Activated naive CD4-positive, alpha-beta T cell treated with anti-CD3 and anti-CD28 coated beads for 36 hours (primary cell): Measurements from ENCODE around the gene MAPKBP1. TPM values are rescaled to one million over a fixed set of nuclear protein-coding genes. Genes with fewer than 3 reads are reported as not detected.

ENCODE experiments used
- CTCF ChIA-PET: fragments of 350-600 bp; sonication (Branson Sonifier 250); formaldehyde crosslinking; loops from one replicate; lab custom pipeline; 2021; ENCODE audit warnings: antibody characterized with exemption; lab: Charles Lee
- DNase-seq: peaks from one replicate; pipeline ENCODE4 v3.0.0-alpha.2; 2020
- H3K27ac Mint-ChIP-seq: one replicate; pipeline ENCODE4 v1.8.0; 2021; ENCODE audit warnings: mild to moderate bottlenecking, mixed read lengths
- H3K27me3 Mint-ChIP-seq: one replicate; pipeline ENCODE4 v1.8.0; 2021; ENCODE audit warnings: low read depth, mixed read lengths
- H3K36me3 Mint-ChIP-seq: one replicate; pipeline ENCODE4 v1.8.0; 2021; ENCODE audit warnings: low read depth, mixed read lengths
- H3K4me1 Mint-ChIP-seq: one replicate; pipeline ENCODE4 v1.8.0; 2021; ENCODE audit warnings: low read depth, mixed read lengths
- H3K4me3 Mint-ChIP-seq: one replicate; pipeline ENCODE4 v1.8.0; 2021; ENCODE audit warnings: mild to moderate bottlenecking, moderate library complexity, mixed read lengths
- H3K9me3 Mint-ChIP-seq: one replicate; pipeline ENCODE4 v1.8.0; 2021; ENCODE audit warnings: mixed read lengths
- intact Hi-C: fragments of 100-400 bp; cut with micrococcal nuclease; formaldehyde crosslinking; loops from one replicate; pipeline ENCODE4 v1.15.1; 2023
- total RNA-seq, 2 experiments: library from RNA; stranded (reverse); gene quantifications; one replicate each; pipeline ENCODE4 v1.2.3, GENCODE V29; 2021

MAPKBP1 gene
- total RNA-seq, 2 experiments from 2014 or later = 13.8 to 13.9 TPM

DNA sequence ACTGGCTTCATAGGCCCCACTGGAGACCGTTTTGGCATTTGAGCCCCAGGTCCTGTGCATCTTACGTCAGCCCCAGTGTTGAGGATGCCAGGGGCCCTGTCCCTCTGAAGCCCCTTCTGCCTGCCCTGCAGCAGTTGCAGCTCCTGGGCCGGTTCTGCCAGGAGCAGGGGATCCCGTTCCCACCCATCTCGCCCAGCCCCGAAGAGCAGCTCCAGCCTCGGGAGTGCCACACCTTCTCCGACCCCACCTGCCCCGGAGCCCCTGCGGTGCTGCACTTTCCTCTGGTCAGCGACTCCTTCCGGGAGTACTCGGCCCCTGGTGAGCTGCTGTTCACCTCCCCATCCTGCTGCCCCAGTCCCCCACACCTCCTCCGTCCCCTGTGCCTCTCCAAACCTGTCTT lies 72.9 kb downstream of the MAPKBP1 start:
- Mint-ChIP-seq H3K4me1 (peaks cover 4% of the 10 kb centered on the region), H3K27ac (no peak overlapping the region)

DNA sequence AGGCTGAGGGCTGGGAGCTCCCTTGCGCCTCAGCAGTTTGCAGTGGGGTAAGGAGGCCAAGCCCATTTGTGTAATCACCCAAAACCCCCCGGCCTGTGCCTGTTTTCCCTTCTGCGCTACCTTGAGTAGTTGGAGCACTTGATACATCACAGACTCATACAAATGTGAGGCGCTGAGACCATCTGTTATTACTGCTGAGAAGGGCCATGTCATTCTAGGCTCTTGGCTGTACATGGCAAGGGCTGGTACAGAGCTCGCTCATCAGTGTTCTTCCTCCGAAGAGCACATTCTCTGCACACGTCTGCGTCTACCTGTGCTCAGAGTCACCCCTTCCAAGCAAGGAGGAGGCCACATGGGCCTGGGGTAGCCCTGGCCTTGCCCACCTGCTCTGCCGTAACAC lies 73.7 kb downstream of the MAPKBP1 start:
- Mint-ChIP-seq H3K27ac (no peak overlapping the region), H3K4me1 (peaks cover 4% of the 10 kb centered on the region), H3K27me3 (no peaks in the 10 kb centered on the region), H3K36me3 (peaks cover 4% of the 10 kb centered on the region), H3K4me3 (no peak overlapping the region), H3K9me3 (no peaks in the 10 kb centered on the region)
- CTCF ChIA-PET = no interaction called here
- intact Hi-C loops = no loop called here
- no peak for DNase-seq

More for the DNA sequence above, 72.9 kb downstream of the MAPKBP1 start:
- Mint-ChIP-seq H3K27me3 (no peaks in the 10 kb centered on the region), H3K9me3 (no peaks in the 10 kb centered on the region), H3K4me3 (no peak overlapping the region), H3K36me3 (peaks cover 4% of the 10 kb centered on the region)
- CTCF ChIA-PET = interaction anchor here (0.5 to 0.7 kb wide), 2 partner anchors 91 to 158 kb away, joined by 3 read pairs; no protein-coding TSS in a partner anchor
- intact Hi-C loops = no loop called here
- no peak for DNase-seq

DNA sequence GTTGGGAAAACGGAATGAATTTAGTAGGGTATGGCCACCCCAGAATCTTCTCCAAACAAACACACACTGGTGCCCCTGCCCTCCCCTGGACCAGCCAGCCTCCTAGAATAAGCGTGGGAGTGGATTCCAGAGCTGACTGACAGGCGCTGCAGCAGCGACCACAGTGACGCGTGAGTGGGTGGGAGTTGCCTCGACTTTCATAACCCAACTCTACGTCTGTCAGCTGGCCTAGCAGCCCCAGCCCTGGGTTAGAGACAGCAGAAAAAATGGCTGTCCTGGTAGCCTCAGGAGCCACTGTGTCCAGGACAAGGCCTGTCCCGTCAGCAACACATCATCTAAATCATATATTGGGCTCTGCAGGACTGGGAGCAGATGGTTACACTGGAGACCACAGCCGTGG lies 74.3 kb downstream of the MAPKBP1 start:
- Mint-ChIP-seq H3K27ac (no peak overlapping the region), H3K9me3 (no peaks in the 10 kb centered on the region), H3K36me3 (peaks cover 4% of the 10 kb centered on the region), H3K4me3 (no peak overlapping the region), H3K4me1 (peaks cover 4% of the 10 kb centered on the region), H3K27me3 (no peaks in the 10 kb centered on the region)
- intact Hi-C loops = no loop called here
- no peak for DNase-seq
- CTCF ChIA-PET = no interaction called here

GRCh38 chr15:41849204-41849603 lies 74.9 kb downstream of the MAPKBP1 start:
- no peaks in the 10 kb centered on the region for H3K27me3 Mint-ChIP-seq
- no peak overlapping the region for H3K27ac Mint-ChIP-seq
- intact Hi-C loops = no loop called here
- H3K9me3 Mint-ChIP-seq = no peaks in the 10 kb centered on the region
- H3K4me3 Mint-ChIP-seq = no peak overlapping the region
- H3K36me3 Mint-ChIP-seq = peaks cover 4% of the 10 kb centered on the region
- CTCF ChIA-PET = no interaction called here
- peaks cover 4% of the 10 kb centered on the region for H3K4me1 Mint-ChIP-seq
- no peak for DNase-seq

DNA sequence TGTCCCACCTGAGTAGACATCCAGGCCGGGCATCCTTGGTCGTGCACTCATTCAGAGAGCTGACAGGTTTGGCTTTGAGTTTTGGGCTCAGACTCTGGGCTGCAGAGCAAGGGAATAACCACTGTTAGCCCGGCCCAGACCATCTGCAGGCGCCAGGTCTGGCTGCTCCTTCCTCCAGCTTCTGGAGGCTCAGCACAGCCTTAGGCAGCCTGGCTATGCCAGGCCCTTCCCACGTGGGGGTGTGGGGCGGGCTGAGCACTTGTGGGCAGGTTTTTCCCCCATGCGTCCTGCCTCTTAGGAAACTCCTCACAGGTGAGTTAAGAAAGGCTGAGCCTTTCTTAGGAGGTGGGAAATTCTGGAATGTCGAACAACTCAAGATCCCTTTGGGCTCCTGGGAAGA lies 75.6 kb downstream of the MAPKBP1 start:
- no peaks in the 10 kb centered on the region for H3K27me3 Mint-ChIP-seq
- no peak overlapping the region for H3K4me3 Mint-ChIP-seq
- H3K4me1 Mint-ChIP-seq = peaks cover 4% of the 10 kb centered on the region
- peaks cover 4% of the 10 kb centered on the region for H3K36me3 Mint-ChIP-seq
- no peak for DNase-seq
- H3K9me3 Mint-ChIP-seq = no peaks in the 10 kb centered on the region
- CTCF ChIA-PET = interaction anchor here (1.0 kb wide), 1 partner anchor 38 kb away, joined by 3 read pairs; no protein-coding TSS in a partner anchor
- no peak overlapping the region for H3K27ac Mint-ChIP-seq
- intact Hi-C loops = no loop called here

DNA sequence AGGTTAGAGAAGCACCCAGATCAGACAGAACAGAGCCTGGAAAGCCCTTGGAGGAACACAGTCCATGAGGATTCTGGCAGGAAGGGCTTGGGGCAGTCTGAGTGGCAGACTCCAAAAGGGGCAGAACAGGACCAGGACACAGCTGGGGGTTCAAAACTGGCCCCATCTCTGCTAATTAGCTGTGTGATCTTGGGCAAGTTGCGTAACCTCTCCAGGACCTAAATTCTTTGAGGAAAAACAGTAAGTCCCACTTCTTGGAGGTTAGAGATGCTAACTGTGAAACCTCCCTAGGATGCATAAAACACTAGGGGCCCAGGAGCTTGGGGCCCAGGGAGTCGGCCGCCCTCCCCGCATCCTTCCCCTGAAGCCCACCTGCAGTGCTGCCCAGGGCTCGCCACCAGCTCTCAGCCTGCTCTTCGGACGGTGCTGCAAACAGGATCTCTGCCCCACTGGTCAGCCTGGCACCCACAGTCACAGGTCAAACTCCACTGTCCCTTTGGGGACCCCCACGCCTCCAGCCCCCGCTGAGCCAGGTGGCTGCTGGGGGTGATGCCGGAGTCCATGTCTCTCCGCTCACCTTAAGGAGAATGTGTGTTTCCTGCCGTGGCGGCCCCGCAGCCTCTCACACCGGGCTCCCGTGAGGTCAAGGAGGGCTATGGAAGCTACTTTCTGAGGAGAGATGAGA lies 76.3 kb downstream of the MAPKBP1 start:
- no peaks in the 10 kb centered on the region for H3K27me3 Mint-ChIP-seq
- intact Hi-C loops = no loop called here
- H3K36me3 Mint-ChIP-seq = peaks cover 4% of the 10 kb centered on the region
- H3K9me3 Mint-ChIP-seq = no peaks in the 10 kb centered on the region
- CTCF ChIA-PET = interaction anchor here (0.9 to 1.0 kb wide), 2 partner anchors 38 to 54 kb away, joined by 3 read pairs; no protein-coding TSS in a partner anchor
- no peak overlapping the region for H3K27ac Mint-ChIP-seq
- no peak overlapping the region for H3K4me3 Mint-ChIP-seq
- no peak for DNase-seq
- H3K4me1 Mint-ChIP-seq = peaks cover 4% of the 10 kb centered on the region

DNA sequence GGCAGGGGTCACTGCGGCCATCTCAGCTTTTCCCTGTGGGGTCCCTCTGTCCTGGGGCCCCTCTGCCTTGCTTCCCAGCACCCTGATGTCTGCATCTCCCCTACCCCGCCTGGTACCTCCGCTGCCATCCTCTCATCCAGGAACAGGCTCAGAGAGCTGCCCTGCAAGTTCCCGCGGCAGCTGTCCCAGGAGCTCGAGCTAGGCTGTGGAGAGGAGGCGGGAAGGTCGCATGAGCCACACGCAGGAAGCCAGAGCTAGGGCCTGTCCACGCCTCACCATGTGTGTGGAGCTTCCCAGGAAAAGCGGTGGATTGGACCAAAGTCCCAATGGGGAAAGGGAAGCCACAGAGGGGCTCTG lies 76.9 kb downstream of the MAPKBP1 start:
- CTCF ChIA-PET = interaction anchor here (0.7 to 0.9 kb wide), 2 partner anchors 54 to 70 kb away, joined by 3 read pairs; no protein-coding TSS in a partner anchor
- H3K9me3 Mint-ChIP-seq = no peaks in the 10 kb centered on the region
- no peak overlapping the region for H3K27ac Mint-ChIP-seq
- DNase-seq = no peak
- peaks cover 4% of the 10 kb centered on the region for H3K4me1 Mint-ChIP-seq
- intact Hi-C loops = no loop called here
- H3K36me3 Mint-ChIP-seq = peaks cover 4% of the 10 kb centered on the region
- no peaks in the 10 kb centered on the region for H3K27me3 Mint-ChIP-seq
- H3K4me3 Mint-ChIP-seq = no peak overlapping the region

DNA sequence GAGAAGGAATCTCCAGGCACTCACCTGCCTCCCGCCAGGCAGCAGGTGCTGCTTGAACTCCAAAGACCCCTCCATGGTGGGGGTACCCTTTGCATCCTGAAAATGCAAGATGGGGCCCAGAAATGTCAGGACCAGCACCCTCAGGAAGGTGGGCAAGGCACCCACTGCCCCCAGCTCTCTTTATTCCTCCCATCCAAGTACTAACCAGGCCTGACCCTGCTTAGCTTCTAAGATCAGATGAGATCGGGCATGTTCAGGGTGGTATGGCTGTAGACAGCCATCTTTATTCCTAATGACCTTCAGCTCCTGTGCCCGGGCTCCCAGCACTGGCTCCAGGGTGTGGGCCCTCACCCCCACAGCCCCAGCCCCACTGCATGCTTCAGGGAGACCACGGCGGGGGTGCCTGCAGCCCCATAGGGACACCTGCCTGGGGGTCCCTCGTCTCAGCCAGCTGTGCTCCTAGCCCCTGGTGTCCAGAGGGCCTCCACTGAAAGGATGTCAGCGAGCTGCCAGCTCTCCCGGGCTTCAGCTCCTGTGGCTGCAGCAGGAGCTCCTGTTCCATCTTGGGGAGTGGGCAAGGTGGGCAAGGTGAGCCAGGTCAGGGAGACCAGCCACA lies 77.6 kb downstream of the MAPKBP1 start:
- CTCF ChIA-PET = interaction anchor here (0.7 kb wide), 1 partner anchor 71 kb away, joined by 3 read pairs; no protein-coding TSS in a partner anchor
- Mint-ChIP-seq H3K9me3 (no peaks in the 10 kb centered on the region), H3K27me3 (no peaks in the 10 kb centered on the region), H3K4me1 (peaks cover 4% of the 10 kb centered on the region), H3K36me3 (peaks cover 1% of the 10 kb centered on the region), H3K4me3 (no peak overlapping the region), H3K27ac (no peak overlapping the region)
- intact Hi-C loops = no loop called here
- DNase-seq = no peak

DNA sequence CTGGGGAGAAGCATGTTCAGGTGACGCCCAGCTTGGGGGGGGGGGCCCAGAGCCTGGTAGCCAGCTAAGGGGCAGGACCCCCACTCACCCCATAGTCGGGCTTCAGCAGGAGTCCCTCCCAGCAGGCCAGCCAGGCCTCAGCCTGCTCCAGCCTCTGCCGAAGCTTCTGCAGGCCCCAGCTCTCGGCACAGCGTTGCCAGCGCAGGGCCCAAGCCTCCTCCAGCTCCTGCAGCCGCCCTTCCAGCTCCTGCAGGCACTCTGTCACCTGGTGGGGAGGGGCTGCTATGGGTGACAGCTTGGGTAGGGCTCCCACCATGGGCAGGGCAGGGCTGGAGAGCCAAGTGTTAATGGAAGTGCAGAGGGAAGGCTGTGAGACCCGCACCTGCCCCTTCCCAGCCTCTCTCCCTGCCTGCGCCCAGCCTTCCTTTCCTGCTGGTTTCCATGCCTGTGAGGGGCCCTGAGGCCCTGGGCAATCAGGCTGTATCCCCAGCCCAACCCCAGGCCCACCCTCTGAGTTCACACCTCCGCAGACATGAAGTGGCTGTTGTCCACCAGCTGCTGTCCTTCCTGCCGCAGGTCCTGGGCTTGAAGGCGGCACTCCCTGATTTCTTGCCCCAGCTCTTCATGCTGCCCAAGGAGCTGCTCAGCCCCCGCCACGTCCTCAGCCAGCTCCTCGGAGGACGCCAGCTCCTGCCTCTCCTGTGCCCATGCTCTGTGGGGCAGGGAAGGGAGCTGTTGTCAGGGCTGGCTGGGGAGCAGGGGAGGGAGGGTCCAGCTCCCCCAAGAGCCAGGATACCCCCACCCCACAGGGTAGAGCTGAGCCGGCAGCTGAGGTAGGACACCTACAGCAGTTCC lies 78.7 kb downstream of the MAPKBP1 start:
- Mint-ChIP-seq H3K36me3 (peaks cover 1% of the 10 kb centered on the region), H3K27me3 (no peaks in the 10 kb centered on the region), H3K4me1 (peaks cover 4% of the 10 kb centered on the region), H3K27ac (no peak overlapping the region), H3K9me3 (no peaks in the 10 kb centered on the region), H3K4me3 (no peak overlapping the region)
- CTCF ChIA-PET = interaction anchor here (0.7 to 1.0 kb wide), 2 partner anchors 36 to 41 kb away, joined by 3 to 5 read pairs; no protein-coding TSS in a partner anchor
- intact Hi-C loops = no loop called here
- no peak for DNase-seq

DNA sequence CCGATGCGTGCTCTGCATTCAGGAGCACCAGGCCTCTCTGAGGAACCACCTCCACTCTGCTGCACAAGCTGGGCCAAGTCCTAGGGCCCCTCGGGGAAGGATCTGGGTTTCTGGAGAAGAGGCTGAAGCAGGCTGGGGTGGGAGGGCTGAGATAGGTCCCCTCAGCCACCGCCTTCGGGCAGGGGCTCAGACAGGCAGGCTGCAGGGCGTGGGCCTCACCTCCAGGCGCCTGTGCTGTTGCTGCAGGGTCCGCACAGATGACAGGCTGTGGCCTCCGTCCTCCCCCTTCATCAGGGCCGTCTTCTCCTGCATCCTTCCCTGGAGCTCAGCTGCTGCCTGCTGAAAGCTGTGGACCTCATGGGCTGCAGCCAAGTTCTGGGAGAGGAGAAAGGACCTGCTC lies 79.5 kb downstream of the MAPKBP1 start:
- H3K27ac Mint-ChIP-seq = no peak overlapping the region
- intact Hi-C loops = no loop called here
- no peak overlapping the region for H3K4me3 Mint-ChIP-seq
- H3K4me1 Mint-ChIP-seq = no peaks in the 10 kb centered on the region
- no peaks in the 10 kb centered on the region for H3K27me3 Mint-ChIP-seq
- DNase-seq = no peak
- CTCF ChIA-PET = interaction anchor here (0.6 to 0.7 kb wide), 2 partner anchors 35 to 1070 kb away, joined by 3 to 6 read pairs; no protein-coding TSS in a partner anchor
- H3K36me3 Mint-ChIP-seq = no peaks in the 10 kb centered on the region
- H3K9me3 Mint-ChIP-seq = no peaks in the 10 kb centered on the region

GRCh38 chr15:41854443-41854842 lies 80.2 kb downstream of the MAPKBP1 start:
- DNase-seq = no peak
- H3K36me3 Mint-ChIP-seq = no peaks in the 10 kb centered on the region
- intact Hi-C loops = no loop called here
- no peak overlapping the region for H3K27ac Mint-ChIP-seq
- H3K9me3 Mint-ChIP-seq = no peaks in the 10 kb centered on the region
- CTCF ChIA-PET = interaction anchor here (0.6 kb wide), 1 partner anchor 1070 kb away, joined by 6 read pairs; no protein-coding TSS in a partner anchor
- H3K27me3 Mint-ChIP-seq = no peaks in the 10 kb centered on the region
- no peaks in the 10 kb centered on the region for H3K4me1 Mint-ChIP-seq
- H3K4me3 Mint-ChIP-seq = no peak overlapping the region

DNA sequence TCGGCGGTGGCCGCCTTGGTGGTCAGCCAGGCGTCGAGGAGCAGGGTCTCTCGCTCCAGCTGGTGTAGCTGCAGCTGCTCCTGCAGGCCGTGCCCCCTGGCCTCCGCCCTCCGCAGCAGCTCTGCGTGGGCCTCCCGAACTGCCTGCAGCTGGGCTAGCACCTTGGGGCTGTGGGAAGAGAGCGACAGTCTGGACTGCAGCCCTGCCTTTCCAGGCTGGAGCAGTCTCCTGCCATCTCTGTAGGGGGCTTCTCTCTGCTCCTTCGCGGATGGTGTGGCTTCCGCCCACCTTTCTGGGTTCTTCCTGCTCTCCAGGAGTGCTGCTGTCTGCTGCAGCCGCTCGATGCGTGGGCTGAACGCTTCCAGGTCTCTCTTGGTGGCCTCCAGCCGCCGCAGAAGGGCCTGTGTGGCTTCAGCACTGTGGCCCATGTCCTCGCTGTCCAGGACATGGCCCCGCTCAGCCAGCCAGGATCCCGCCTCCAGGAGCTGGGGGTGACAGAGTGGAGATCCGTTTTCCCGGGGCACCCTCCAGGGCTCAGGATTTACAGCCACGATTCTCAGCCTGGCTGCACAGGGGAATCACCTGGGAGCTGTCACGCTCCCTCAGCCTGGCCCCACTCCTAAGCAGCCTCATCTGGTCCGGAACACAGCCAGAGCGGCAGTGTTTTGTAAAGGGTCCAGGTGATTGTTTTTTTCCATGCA lies 81.1 kb downstream of the MAPKBP1 start:
- H3K36me3 Mint-ChIP-seq = no peaks in the 10 kb centered on the region
- H3K9me3 Mint-ChIP-seq = no peaks in the 10 kb centered on the region
- no peak overlapping the region for H3K4me3 Mint-ChIP-seq
- intact Hi-C loops = no loop called here
- CTCF ChIA-PET = no interaction called here
- no peak for DNase-seq
- peaks cover 5% of the 10 kb centered on the region for H3K4me1 Mint-ChIP-seq
- no peak overlapping the region for H3K27ac Mint-ChIP-seq
- H3K27me3 Mint-ChIP-seq = no peaks in the 10 kb centered on the region
